Nephron (organoid): ENCODE measurements around the gene COL8A1.
"Not testable (repeated sequence)": the region's sequence is repeated elsewhere in the genome, so short reads cannot be mapped to it uniquely, and the experiment has no call there.

Source experiments
- H3K27ac Mint-ChIP-seq, 3 experiments: 2 replicates each; pipeline ENCODE4 v1.8.0; 2020; ENCODE audit warnings: mixed read lengths in 3 of 3, mild to moderate bottlenecking in 2 of 3, moderate library complexity in 1 of 3
- H3K27me3 Mint-ChIP-seq: 2 replicates; pipeline ENCODE4 v1.8.0; 2021; ENCODE audit warnings: low read depth, mild to moderate bottlenecking, moderate library complexity, mixed read lengths
- H3K36me3 Mint-ChIP-seq: 2 replicates; pipeline ENCODE4 v1.8.0; 2020; ENCODE audit warnings: low read depth, mixed read lengths
- H3K4me1 Mint-ChIP-seq: 2 replicates; pipeline ENCODE4 v1.8.0; 2020; ENCODE audit warnings: mixed read lengths
- H3K4me3 Mint-ChIP-seq, 3 experiments: 2 replicates each; pipeline ENCODE4 v1.8.0; 2020; ENCODE audit warnings: mild to moderate bottlenecking in 3 of 3, mixed read lengths in 3 of 3, moderate library complexity in 2 of 3
- H3K9me3 Mint-ChIP-seq: 2 replicates; pipeline ENCODE4 v1.8.0; 2020; ENCODE audit warnings: mixed read lengths
- TF ChIP-seq, protein P1 (sequence below), 3 experiments: fragments of 200-600 bp; sonication (generic); IDR thresholded peaks; one replicate each; pipeline ENCODE4 v1.5.0; 2021; ENCODE audit warnings: antibody characterized with exemption in 3 of 3; ENCODE audit not compliant: unreplicated experiment in 3 of 3

Gene COL8A1

DNA sequence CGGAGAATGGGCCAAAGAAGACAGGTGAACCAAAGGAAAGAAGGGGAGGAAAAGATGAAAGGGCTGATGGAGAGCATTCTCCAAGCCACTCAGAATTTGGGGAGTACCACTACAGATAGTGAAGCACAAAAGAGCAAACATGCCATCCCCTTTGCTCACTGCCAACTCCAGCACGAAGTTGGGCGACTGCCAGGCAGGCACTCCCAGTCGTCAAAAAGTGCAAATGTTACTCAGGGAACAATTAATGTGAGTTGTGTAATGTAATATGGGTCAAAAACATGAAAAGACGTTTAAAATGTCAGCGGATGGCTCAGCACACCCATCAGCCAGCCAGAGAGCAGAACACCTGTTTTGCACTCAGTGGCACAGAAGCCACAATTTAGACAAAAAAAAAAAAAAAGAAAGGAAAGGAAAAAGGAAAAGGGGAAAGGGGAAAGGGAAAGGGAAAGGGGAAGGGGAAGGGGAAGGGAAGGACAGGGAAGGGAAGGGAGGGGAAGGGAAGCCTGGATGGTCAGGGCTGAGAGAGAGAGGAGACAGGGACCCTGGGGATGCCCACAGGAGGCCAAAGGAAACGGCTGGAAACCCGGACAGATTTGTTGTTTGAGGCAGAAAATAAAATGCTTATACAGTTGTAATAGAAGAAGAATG, 82.7 kb downstream of the COL8A1 start:
- Mint-ChIP-seq H3K36me3 (no peaks in the 10 kb centered on the region), H3K27ac (no peak overlapping the region), H3K9me3 (no peaks in the 10 kb centered on the region), H3K27me3 (no peaks in the 10 kb centered on the region), H3K4me1 (peaks cover 14% of the 10 kb centered on the region), H3K4me3 (no peak overlapping the region)
- TF ChIP-seq, protein P1, sequence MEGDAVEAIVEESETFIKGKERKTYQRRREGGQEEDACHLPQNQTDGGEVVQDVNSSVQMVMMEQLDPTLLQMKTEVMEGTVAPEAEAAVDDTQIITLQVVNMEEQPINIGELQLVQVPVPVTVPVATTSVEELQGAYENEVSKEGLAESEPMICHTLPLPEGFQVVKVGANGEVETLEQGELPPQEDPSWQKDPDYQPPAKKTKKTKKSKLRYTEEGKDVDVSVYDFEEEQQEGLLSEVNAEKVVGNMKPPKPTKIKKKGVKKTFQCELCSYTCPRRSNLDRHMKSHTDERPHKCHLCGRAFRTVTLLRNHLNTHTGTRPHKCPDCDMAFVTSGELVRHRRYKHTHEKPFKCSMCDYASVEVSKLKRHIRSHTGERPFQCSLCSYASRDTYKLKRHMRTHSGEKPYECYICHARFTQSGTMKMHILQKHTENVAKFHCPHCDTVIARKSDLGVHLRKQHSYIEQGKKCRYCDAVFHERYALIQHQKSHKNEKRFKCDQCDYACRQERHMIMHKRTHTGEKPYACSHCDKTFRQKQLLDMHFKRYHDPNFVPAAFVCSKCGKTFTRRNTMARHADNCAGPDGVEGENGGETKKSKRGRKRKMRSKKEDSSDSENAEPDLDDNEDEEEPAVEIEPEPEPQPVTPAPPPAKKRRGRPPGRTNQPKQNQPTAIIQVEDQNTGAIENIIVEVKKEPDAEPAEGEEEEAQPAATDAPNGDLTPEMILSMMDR (IDR thresholded peaks at IDR 0.05; ENCODE audit: unreplicated experiment in 3 of 3), result no peak

DNA sequence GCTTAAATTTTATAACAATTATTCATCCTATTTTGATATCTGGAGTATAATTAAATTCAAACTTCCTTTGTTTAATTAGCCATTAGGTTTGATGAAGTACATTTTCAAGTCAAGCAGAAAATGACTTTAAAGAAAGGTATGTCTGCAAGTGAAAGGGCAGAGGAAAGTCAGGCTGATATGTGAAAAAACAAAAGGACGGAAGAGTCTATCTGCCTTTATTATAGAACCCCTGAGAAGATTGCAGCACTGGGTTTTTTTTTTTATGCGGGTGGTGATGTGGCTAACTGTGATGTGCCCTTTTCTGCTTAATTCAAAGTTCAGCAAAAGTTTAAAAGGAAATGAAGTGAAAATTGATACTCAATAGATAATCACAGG, 83.2 kb downstream of the COL8A1 start:
- Mint-ChIP-seq H3K4me3 (no peak overlapping the region), H3K27me3 (no peaks in the 10 kb centered on the region), H3K9me3 (no peaks in the 10 kb centered on the region), H3K4me1 (peaks cover 14% of the 10 kb centered on the region), H3K36me3 (no peaks in the 10 kb centered on the region), H3K27ac (no peak overlapping the region)
- TF ChIP-seq, protein P1 (IDR thresholded peaks at IDR 0.05; ENCODE audit: unreplicated experiment in 3 of 3), result no peak

DNA sequence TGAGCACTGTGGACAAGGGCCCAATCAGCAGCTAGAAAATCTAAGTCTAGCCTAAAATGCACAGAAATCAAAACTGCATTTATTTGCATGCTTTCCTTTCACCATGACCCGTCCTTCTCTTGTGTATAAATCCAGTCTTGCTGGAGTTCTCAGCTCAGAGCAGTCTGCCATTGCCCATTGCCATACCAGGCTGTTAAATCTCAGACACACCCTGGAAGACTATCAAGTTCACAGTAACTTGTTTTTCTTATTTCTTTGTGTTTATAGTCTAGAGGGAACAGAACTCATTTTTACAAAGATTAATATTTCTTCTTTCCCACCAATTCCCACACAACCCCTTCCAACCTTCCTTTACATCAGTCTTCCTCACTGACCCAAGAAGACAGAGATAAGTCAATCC, 85.9 kb downstream of the COL8A1 start:
- Mint-ChIP-seq H3K4me1 (peaks cover 14% of the 10 kb centered on the region), H3K9me3 (no peaks in the 10 kb centered on the region), H3K27ac (no peak overlapping the region), H3K4me3 (no peak overlapping the region), H3K36me3 (no peaks in the 10 kb centered on the region), H3K27me3 (no peaks in the 10 kb centered on the region)
- TF ChIP-seq, protein P1 (IDR thresholded peaks at IDR 0.05; ENCODE audit: unreplicated experiment in 3 of 3), result no peak

DNA sequence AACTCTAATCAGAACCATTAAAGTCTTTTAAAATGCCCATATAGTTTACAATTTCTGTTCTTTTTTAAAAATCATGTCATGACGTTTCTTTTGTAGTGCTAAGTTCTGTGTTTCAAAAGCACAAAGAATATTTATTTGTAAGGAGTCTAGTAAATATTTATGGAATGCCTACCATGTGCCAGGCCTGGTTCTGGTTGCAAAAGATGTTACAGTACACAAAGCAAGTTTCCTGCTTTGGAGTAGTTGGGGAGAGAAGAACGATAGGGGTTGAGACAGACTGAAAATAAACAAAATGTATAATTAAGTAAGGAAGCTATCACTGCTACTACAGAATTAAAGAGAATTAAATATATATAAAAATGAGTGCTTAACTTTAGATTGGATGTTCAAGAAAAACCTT, 92.5 kb downstream of the COL8A1 start:
- TF ChIP-seq, protein P1 (IDR thresholded peaks at IDR 0.05; ENCODE audit: unreplicated experiment in 3 of 3), result no peak
- Mint-ChIP-seq H3K27me3 (no peaks in the 10 kb centered on the region), H3K27ac (no peak overlapping the region), H3K4me3 (no peak overlapping the region), H3K36me3 (no peaks in the 10 kb centered on the region), H3K9me3 (peaks cover 2% of the 10 kb centered on the region), H3K4me1 (no peaks in the 10 kb centered on the region)

DNA sequence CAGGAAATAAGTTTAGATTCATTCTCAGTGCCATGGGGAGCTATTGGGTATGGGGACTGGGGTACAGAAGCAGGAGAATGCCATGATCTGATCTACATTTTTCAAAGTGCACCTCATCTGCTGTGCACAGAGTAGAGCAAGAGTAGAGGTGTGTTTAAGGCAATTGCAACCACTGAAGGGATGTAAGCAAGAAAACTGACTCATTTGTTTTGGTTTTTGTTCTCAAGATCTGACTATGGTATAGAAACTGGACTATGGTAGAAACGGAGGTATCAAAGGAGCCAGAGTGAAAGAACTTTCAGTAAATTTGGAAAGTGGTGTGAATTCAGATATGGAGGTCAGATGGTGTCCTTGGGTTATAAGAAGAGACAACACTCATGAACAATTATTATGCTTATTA, 93.1 kb downstream of the COL8A1 start:
- TF ChIP-seq, protein P1 (IDR thresholded peaks at IDR 0.05; ENCODE audit: unreplicated experiment in 3 of 3), result no peak
- H3K27me3 Mint-ChIP-seq, result no peaks in the 10 kb centered on the region
- H3K36me3 Mint-ChIP-seq, result no peaks in the 10 kb centered on the region
- H3K9me3 Mint-ChIP-seq, result peaks cover 5% of the 10 kb centered on the region
- H3K27ac Mint-ChIP-seq, result no peak overlapping the region
- no peak overlapping the region for H3K4me3 Mint-ChIP-seq
- no peaks in the 10 kb centered on the region for H3K4me1 Mint-ChIP-seq

DNA sequence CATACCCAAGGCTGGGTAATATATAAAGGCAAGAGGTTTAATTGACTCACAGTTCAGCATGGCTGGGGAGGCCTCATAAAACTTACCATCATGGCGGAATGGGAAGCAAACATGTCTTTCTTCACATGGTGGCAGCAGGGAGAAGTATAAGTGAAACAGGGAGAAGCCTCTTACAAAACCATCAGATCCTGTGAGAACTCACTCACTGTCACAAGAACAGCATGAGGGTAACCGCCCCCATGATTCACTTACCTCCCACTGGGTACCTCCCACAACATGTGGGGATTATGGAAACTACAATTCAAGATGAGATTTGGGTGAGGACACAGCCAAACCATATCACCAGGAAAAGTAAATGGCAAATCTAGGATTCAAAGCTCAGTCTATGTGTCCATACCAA, 102.0 kb downstream of the COL8A1 start:
- H3K4me3 Mint-ChIP-seq, H3K27ac Mint-ChIP-seq, H3K27me3 Mint-ChIP-seq, H3K4me1 Mint-ChIP-seq, H3K36me3 Mint-ChIP-seq: not testable (repeated sequence)
- peaks cover 12% of the 10 kb centered on the region for H3K9me3 Mint-ChIP-seq
